SU-DHL-6 (cell line): ENCODE measurements around the gene MRPL55.

Experiments used
- CTCF ChIP-seq: fragments of 200-600 bp; sonication (generic); IDR thresholded peaks from one replicate; pipeline ENCODE4 v1.5.1; 2017; ENCODE audit warnings: antibody characterized with exemption, mild to moderate bottlenecking, low read length, moderate library complexity; ENCODE audit not compliant: insufficient read depth, poor library complexity, severe bottlenecking
- EZH2phosphoT487 ChIP-seq: fragments of 200-600 bp; sonication (generic), shearing (Covaris generic); conservative IDR thresholded peaks from 2 replicates; pipeline ENCODE4 v1.6.1; 2018; ENCODE audit warnings: mild to moderate bottlenecking, antibody characterized with exemption, low read length, moderate library complexity, mixed read lengths

DNA sequence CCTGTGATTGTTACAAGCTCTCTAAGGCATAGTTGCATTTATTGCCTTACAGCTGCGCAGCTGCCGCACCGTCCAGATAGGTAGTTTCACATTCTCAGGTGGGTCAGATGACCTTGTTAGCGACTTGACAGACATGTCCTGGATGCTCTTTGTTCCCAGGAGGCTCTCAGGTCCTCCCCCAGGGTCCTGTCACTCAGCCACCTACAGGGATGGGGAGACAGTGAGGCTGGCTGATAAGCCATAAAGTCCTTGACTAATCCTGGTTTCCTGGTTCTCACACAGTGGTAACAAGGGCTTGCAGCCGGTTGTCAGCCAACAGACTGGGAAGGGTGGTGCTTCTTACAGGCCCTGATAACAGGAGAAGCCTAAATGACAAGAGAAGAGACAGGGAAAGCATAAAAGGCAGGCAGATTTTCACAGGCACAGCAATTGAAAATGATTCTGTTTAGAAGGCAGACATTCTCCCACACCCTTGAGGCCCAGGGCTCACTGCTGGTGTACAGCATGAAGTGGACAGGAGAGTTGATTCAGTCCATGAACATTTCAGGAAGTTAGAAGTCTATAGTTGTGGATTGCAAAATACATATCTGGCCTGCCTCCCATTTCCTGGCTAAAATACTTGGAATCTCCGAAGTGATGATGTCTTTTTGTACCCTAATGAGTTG, 23.7 kb downstream of the MRPL55 start:
- TF ChIP-seq CTCF (no peak), EZH2phosphoT487 (no peak)
